K562 (cell line): Measurements from ENCODE around the gene NAV2. TPM values are rescaled to one million over a fixed set of nuclear protein-coding genes. Genes with fewer than 3 reads are reported as not detected.

Experiments
- CHD7 ChIP-seq: fragments of 200-600 bp; sonication (generic); IDR thresholded peaks from one replicate; pipeline ENCODE4 v1.6.1; 2012; ENCODE audit warnings: mild to moderate bottlenecking, low read depth, low read length, inconsistent platforms
- HMBOX1 ChIP-seq: sonication (generic); IDR thresholded peaks from 2 replicates; pipeline ENCODE4 v1.6.1; 2016
- NR3C1 ChIP-seq: sonication (generic); formaldehyde crosslinking; IDR thresholded peaks from 2 replicates; pipeline ENCODE4 v1.8.1; 2022; ENCODE audit warnings: missing genetic modification reagents
- RB1 ChIP-seq: fragments of 450-650 bp; IDR thresholded peaks from 2 replicates; pipeline ENCODE4 v1.6.1; 2017; ENCODE audit warnings: low read depth, mild to moderate bottlenecking
- SMARCB1 ChIP-seq: IDR thresholded peaks from 2 replicates; pipeline ENCODE4 v1.6.1; 2011; ENCODE audit warnings: improper control_type of control experiment, low read depth; ENCODE audit not compliant: insufficient read length
- VEZF1 ChIP-seq: fragments of 200-800 bp; sonication (Bioruptor generic); IDR thresholded peaks from 2 replicates; pipeline ENCODE4 v1.6.1; 2017; ENCODE audit warnings: missing genetic modification characterization, missing compliant biosample characterization
- ZNF445 ChIP-seq: fragments of 250-450 bp; sonication (Bioruptor Pico); IDR thresholded peaks from 2 replicates; pipeline ENCODE4 v1.4.0; 2020; ENCODE audit warnings: low read depth, mild to moderate bottlenecking, moderate library complexity
- polyA plus RNA-seq, 8 experiments: library from polyadenylated mRNA; depleted of rRNA in 4 of 8; stranded (reverse) in 5 of 8; unstranded in 3 of 8; fragments of >200 nt; fragmentation: Nextera tagmentation in 2 of 8; fragmentation: Illumina TruSeq in 1 of 8; extraction: Ambion mirVana in 2 of 8; extraction: Trizol in 1 of 8; gene quantifications; 2 replicates each; pipeline versions ENCODE4 v1.2.1 to v1.2.3, GENCODE V29; 2011 to 2014; ENCODE audit warnings: inconsistent platforms in 1 of 8, missing spikeins in 1 of 8
- total RNA-seq, 7 experiments: library from RNA; depleted of rRNA in 6 of 7; stranded (reverse); fragments of >200 nt in 6 of 7; fragmentation: Illumina TruSeq in 2 of 7; extraction: Trizol in 2 of 7; gene quantifications; 2 replicates each; pipeline versions ENCODE4 v1.2.1 to v1.2.3, GENCODE V29; 2011 to 2021; ENCODE audit warnings: low replicate concordance in 1 of 7

The NAV2 gene
- total and polyA plus RNA-seq, 9 of the 15 experiments (the other 6 are each of a cell fraction or from before 2014, with no cell fraction given), result 0.03 to 0.35 (median 0.05) TPM

GRCh38 chr11:20022363-20023081 lies 309.9 kb downstream of the NAV2 start (continued):
- no peak for TF ChIP-seq VEZF1
- TF ChIP-seq HMBOX1, result 0 out of 2 replicates have a peak, but pooled peaks have one; percentile 29
- TF ChIP-seq SMARCB1, result no peak
- no peak for TF ChIP-seq NR3C1 (CRISPR knock-in tag)
- TF ChIP-seq RB1, result no peak
- TF ChIP-seq ZNF445 (CRISPR knock-in tag), result no peak
- peak; percentile 96 for TF ChIP-seq CHD7
- TF ChIP-seq, all 486 proteins: peak for 3
